Central memory CD8-positive, alpha-beta T cell (primary cell): ENCODE measurements around the gene FGF1.

Experiments used
- ATAC-seq: fragments of 150-1000 bp; cut with Tn5 transposase; replicated peaks from 2 replicates; pipeline ENCODE4 v1.10.0; 2022; ENCODE audit warnings: mild to moderate bottlenecking, moderate FRiP score, moderate number of reproducible peaks; ENCODE audit not compliant: poor library complexity, severe bottlenecking; ENCODE audit errors: extremely low read depth
- DNase-seq, 2 donors: peaks; one replicate each; pipeline ENCODE4 v3.0.0; 2021; ENCODE audit warnings: low spot score in 2 of 2
- H3K27ac Mint-ChIP-seq: one replicate; pipeline ENCODE4 v1.8.0; 2022; ENCODE audit warnings: low read depth, mild to moderate bottlenecking, moderate library complexity, mixed read lengths
- H3K27me3 Mint-ChIP-seq: one replicate; pipeline ENCODE4 v1.8.0; 2022; ENCODE audit warnings: mixed read lengths
- H3K36me3 Mint-ChIP-seq: one replicate; pipeline ENCODE4 v1.8.0; 2022; ENCODE audit warnings: mild to moderate bottlenecking, moderate library complexity, mixed read lengths; ENCODE audit not compliant: insufficient read depth
- H3K4me1 Mint-ChIP-seq: one replicate; pipeline ENCODE4 v1.8.0; 2022; ENCODE audit warnings: mixed read lengths
- H3K4me3 Mint-ChIP-seq: one replicate; pipeline ENCODE4 v1.8.0; 2022; ENCODE audit warnings: mild to moderate bottlenecking, moderate library complexity, mixed read lengths
- H3K9me3 Mint-ChIP-seq: one replicate; pipeline ENCODE4 v1.8.0; 2022; ENCODE audit warnings: mixed read lengths

FGF1 gene

GRCh38 chr5:142685418-142686209 is at the start of gene FGF1:
FGF1 (minus strand) TSS chr5:142686090; CDS start chr5:142614127, 71,963 bp downstream.
- Mint-ChIP-seq H3K4me1 (no peaks in the 10 kb centered on the region), H3K27me3 (peaks cover 29% of the 10 kb centered on the region), H3K9me3 (no peaks in the 10 kb centered on the region), H3K27ac (no peak within 1 kb of the TSS), H3K36me3 (peaks cover 2% of the 10 kb centered on the region), H3K4me3 (no peak within 1 kb of the TSS)
- ATAC-seq (no peak), DNase-seq (no peak)

GRCh38 chr5:142727735-142728047 is 41.8 kb upstream of the FGF1 start:
- Mint-ChIP-seq H3K9me3 (no peaks in the 10 kb centered on the region), H3K27me3 (no peaks in the 10 kb centered on the region), H3K4me1 (peaks cover 16% of the 10 kb centered on the region), H3K4me3 (no peak overlapping the region), H3K27ac (no peak overlapping the region), H3K36me3 (no peaks in the 10 kb centered on the region)
- ATAC-seq (no peak), DNase-seq (no peak)

DNA sequence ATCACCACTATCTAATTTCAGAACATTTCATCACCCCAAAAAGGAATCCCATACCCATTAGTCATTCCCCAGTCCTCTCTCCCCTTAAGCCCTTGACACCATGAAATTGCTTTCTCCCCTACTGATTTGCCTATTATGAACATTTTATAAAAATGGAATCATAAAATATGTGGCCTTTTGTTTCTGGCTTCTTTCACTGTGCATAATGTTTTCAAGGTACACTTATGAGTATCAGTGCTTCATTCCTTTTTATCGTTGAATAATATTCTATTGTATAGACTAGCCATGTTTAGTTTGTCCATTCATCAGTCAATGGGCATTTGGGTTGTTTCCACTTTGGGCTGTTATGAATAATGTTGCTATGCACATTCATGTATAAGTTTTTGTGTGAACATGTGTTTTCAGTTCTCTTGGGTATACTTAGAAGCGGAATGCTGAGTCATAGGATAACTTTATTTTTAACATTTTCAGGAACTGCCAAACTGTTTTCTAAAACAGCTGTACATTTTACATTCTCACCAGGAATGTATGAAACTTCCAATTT is 40.4 kb upstream of the FGF1 start:
- Mint-ChIP-seq H3K36me3 (no peaks in the 10 kb centered on the region), H3K4me1 (peaks cover 11% of the 10 kb centered on the region), H3K9me3 (no peaks in the 10 kb centered on the region), H3K4me3 (no peak overlapping the region), H3K27ac (no peak overlapping the region), H3K27me3 (no peaks in the 10 kb centered on the region)
- no peak for ATAC-seq
- no peak for DNase-seq

DNA sequence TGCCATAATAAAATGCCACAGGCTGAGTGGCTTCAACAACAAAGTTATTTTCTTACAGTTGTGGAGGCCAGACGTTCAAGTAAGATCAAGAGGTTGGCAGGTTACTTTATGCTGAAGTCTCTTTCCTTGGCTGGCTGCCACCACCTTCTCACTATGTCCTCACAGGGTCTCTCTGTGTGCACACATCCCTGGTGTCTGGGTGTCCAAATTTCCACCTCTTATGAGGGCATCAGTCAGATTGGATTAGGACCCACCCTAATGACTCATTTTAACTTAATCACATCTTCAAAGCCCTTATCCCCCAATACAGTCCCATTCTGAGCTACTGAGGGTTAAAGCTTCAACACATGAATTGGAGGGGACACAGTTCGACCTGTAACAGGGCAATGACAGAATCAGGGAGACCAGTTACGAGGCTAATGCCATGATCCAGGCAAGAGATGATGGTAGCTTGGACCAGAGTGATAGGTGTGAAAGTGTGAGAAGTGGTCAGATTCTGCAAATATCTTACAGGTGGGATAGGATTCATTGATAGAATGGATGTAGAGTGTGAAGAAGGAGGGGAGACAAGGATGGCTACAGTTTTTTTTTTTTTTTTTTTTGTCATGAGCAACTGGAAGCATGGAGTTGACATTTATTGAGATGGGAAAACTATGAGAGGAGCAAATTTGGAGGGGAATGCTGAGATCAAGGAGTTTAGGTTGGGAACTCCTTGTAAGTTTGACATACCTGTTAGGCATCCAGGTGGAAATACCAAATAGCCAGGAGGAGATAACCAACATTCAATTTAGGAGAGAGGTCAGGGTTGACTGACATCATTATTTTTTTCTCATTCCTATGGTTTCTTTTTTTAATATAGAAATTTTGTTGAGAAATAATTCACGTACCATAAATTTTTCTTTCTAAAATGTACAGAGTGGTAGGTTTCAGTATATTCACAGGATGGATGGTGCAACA is 39.6 kb upstream of the FGF1 start:
- peaks cover 11% of the 10 kb centered on the region for H3K4me1 Mint-ChIP-seq
- H3K36me3 Mint-ChIP-seq = no peaks in the 10 kb centered on the region
- H3K9me3 Mint-ChIP-seq = no peaks in the 10 kb centered on the region
- no peak overlapping the region for H3K4me3 Mint-ChIP-seq
- no peak for DNase-seq
- no peak overlapping the region for H3K27ac Mint-ChIP-seq
- no peaks in the 10 kb centered on the region for H3K27me3 Mint-ChIP-seq
- ATAC-seq = no peak

GRCh38 chr5:142724821-142725220 is 38.9 kb upstream of the FGF1 start:
- Mint-ChIP-seq H3K27me3 (no peaks in the 10 kb centered on the region), H3K9me3 (no peaks in the 10 kb centered on the region), H3K36me3 (no peaks in the 10 kb centered on the region), H3K4me1 (peaks cover 11% of the 10 kb centered on the region), H3K27ac (no peak overlapping the region), H3K4me3 (no peak overlapping the region)
- no peak for ATAC-seq
- DNase-seq = no peak

- Mint-ChIP-seq H3K4me1 (peaks cover 5% of the 10 kb centered on the region), H3K27me3 (no peaks in the 10 kb centered on the region), H3K9me3 (no peaks in the 10 kb centered on the region), H3K4me3 (no peak overlapping the region), H3K36me3 (no peaks in the 10 kb centered on the region), H3K27ac (no peak overlapping the region)
- ATAC-seq (no peak), DNase-seq (no peak)
Observed at GRCh38 chr5:142722896-142723295, 37.0 kb upstream of the FGF1 start.

DNA sequence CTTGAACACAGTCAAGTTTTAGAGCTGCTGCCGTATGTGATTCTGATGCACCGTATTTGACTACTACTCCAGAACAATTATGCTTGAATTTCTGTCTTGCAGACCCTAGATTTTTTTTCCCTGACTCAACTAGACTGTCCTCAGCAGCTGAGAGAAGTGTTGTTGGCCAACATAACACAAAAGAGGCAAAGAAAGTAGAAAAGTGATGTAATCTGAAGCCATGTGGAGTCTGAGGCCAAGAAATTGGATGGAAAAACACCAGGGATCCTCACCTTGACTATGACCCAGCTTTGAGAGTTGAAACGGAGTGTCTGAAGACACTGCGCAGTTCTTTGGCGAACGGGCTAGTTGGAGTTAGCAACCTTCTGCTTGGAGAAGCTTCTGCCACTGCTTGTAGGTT is 36.3 kb upstream of the FGF1 start:
- no peaks in the 10 kb centered on the region for H3K27me3 Mint-ChIP-seq
- H3K27ac Mint-ChIP-seq = no peak overlapping the region
- peaks cover 11% of the 10 kb centered on the region for H3K4me1 Mint-ChIP-seq
- no peaks in the 10 kb centered on the region for H3K9me3 Mint-ChIP-seq
- H3K36me3 Mint-ChIP-seq = no peaks in the 10 kb centered on the region
- DNase-seq (no peak), ATAC-seq (no peak)
- H3K4me3 Mint-ChIP-seq = no peak overlapping the region

GRCh38 chr5:142720641-142721271 is 34.9 kb upstream of the FGF1 start:
- H3K36me3 Mint-ChIP-seq = no peaks in the 10 kb centered on the region
- ATAC-seq (no peak), DNase-seq (no peak)
- no peaks in the 10 kb centered on the region for H3K9me3 Mint-ChIP-seq
- peaks cover 11% of the 10 kb centered on the region for H3K4me1 Mint-ChIP-seq
- no peak overlapping the region for H3K27ac Mint-ChIP-seq
- no peak overlapping the region for H3K4me3 Mint-ChIP-seq
- no peaks in the 10 kb centered on the region for H3K27me3 Mint-ChIP-seq

DNA sequence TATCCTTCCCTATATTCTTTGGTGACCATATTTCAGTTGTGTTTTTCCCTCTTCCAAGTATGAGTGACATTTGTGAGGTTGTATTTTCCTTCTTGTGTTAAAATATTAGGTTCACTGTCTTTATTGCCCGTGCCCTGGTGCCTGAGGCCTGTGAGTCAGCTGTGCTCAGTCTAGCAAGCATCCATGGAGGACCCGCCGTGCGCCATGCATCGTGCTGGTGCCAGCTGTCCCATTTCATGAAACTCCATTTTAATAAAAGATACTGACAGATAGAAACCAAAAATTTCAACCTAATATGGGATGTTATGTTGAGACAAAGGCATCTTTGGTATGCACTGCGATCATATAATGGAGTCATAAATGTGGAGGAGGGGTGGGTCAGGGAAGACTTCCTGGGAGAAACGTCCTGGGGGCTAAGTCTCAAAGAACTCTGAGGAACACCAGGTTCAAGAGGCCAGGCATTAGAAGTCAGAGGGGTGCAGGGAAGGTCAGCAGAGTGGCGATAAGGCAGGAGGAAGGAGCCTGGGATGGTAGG is 34.0 kb upstream of the FGF1 start:
- ATAC-seq (no peak), DNase-seq (no peak)
- peaks cover 11% of the 10 kb centered on the region for H3K4me1 Mint-ChIP-seq
- H3K36me3 Mint-ChIP-seq = no peaks in the 10 kb centered on the region
- no peaks in the 10 kb centered on the region for H3K9me3 Mint-ChIP-seq
- no peak overlapping the region for H3K4me3 Mint-ChIP-seq
- no peak overlapping the region for H3K27ac Mint-ChIP-seq
- no peaks in the 10 kb centered on the region for H3K27me3 Mint-ChIP-seq

DNA sequence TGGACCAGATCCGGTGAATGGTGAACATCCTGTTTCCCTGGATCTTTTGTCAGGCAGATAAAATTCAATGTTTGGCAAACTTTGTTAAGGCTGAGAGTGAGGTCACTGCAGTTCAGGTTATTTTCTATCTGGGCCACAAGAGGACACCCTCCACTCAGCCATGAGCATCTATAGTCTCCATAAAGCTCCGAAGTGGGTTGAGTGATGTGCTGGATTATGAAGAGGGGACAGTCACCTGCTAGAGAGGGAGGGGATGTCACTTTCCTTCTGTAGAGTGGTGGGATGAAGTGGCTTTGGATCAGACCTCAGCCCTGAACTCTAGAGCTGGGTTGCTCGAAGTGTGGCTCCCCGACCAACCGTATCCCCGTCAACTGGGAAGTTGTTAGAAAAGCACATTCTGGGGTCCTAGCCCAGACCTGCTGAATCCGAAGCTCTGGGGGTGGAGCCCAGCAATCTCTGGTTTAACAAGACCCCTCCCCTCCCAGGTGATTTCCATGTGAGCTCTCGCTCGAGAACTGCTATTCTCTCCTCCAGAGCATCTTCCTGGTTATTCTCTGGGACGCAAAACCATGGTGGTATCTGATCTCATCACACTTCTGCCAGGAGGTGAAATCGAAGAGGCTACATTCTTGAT is 31.8 kb upstream of the FGF1 start:
- H3K36me3 Mint-ChIP-seq = no peaks in the 10 kb centered on the region

DNA sequence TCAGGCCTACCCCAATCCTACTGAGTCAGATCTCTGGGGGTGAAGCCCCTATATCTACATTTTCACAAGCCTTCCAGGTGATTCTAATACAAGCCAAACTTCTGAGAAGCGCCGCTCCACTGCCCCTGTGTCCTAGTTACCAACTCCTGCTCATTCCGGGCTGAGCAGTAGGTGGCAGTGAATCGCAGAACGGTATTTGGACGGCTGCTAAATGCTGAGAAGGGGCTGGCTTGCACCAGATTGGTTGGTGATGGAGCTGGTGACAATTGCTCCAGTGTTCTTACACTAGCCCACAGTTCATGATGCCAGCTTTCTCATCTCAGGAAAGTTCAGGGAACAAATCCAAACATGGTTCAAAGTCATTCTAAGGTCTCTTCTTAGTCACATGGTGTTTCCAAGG is 31.1 kb upstream of the FGF1 start:
- ATAC-seq = no peak
- H3K9me3 Mint-ChIP-seq = no peaks in the 10 kb centered on the region
- H3K27me3 Mint-ChIP-seq = no peaks in the 10 kb centered on the region
- no peak overlapping the region for H3K27ac Mint-ChIP-seq
- DNase-seq = no peak
- H3K36me3 Mint-ChIP-seq = no peaks in the 10 kb centered on the region
- H3K4me1 Mint-ChIP-seq = peaks cover 20% of the 10 kb centered on the region
- H3K4me3 Mint-ChIP-seq = no peak overlapping the region

More for the DNA sequence above, 31.8 kb upstream of the FGF1 start:
- no peaks in the 10 kb centered on the region for H3K27me3 Mint-ChIP-seq
- ATAC-seq = peak; percentile 50
- peaks cover 20% of the 10 kb centered on the region for H3K4me1 Mint-ChIP-seq
- no peak for DNase-seq
- no peak overlapping the region for H3K4me3 Mint-ChIP-seq
- H3K9me3 Mint-ChIP-seq = no peaks in the 10 kb centered on the region
- no peak overlapping the region for H3K27ac Mint-ChIP-seq

GRCh38 chr5:142715291-142715690 is 29.4 kb upstream of the FGF1 start:
- ATAC-seq (no peak), DNase-seq (no peak)
- no peaks in the 10 kb centered on the region for H3K9me3 Mint-ChIP-seq
- H3K36me3 Mint-ChIP-seq = no peaks in the 10 kb centered on the region
- no peaks in the 10 kb centered on the region for H3K27me3 Mint-ChIP-seq
- H3K27ac Mint-ChIP-seq = no peak overlapping the region
- H3K4me3 Mint-ChIP-seq = no peak overlapping the region
- peaks cover 26% of the 10 kb centered on the region for H3K4me1 Mint-ChIP-seq
